Stimulated activated naive CD4-positive, alpha-beta T cell (primary cell): Measurements from ENCODE around the gene GPR139.

Experiments
- DNase-seq, 6 experiments: peaks; one replicate each; lab custom pipeline; 2025; lab: John Stamatoyannopoulos, UW

Gene GPR139

DNA sequence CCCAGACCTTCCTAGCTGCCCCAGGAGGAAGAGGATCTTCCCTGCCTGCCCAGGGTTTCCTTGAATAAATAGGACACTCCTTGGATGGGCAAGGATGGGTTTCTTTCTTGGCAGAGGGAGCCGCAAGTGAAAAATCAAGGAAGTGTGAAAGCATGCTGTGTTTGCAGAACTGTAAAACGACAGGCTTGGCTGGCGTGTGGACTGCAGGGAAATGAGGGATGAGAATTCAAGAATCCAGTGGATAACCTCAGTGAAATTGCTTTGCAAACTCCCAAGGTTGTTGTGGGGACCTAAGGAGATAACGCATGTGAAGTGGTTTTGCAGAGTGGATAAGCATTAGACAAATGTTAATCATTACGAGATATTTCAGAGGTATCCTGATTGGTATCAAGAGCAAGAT is 20.4 kb downstream of the GPR139 start:
- no peak for DNase-seq

DNA sequence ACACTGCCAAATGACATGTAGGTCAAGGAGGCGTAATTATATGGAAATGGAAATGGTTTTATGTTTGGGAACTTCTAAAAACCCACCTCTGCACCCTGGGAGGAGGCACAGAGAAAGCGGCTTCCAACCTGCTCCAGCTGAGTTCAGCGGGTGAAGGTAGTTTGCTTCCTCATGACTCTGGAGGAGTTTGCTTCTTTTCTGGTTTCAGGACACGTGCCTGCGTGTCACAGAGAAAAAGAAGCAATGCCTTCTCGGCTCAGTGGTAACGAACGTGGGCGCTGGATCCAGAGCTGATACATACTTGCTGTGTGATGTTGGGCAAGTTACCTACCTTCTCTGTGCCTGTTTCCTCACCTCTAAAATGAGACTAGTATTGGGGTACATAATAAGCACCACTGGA is 22.1 kb downstream of the GPR139 start:
- no peak for DNase-seq

DNA sequence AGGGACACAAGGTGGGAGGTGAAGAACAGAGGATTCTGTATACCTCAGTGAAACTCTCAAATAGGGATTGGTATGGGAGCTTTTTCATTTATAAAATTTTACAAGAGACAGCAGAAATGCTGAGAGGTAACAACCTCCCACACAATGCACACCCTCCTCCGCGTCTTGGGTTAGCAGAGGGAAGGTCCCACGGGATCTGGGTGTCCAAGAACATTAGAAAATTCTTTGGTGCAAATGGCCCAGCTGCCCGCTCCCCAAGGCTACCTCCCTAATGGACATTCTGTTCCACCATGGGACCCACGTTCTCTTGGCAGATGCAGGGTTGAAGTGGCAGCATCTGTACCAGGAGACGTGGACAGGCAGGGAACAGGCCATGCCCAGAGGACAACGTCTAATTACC is 22.5 kb downstream of the GPR139 start:
- DNase-seq = no peak

DNA sequence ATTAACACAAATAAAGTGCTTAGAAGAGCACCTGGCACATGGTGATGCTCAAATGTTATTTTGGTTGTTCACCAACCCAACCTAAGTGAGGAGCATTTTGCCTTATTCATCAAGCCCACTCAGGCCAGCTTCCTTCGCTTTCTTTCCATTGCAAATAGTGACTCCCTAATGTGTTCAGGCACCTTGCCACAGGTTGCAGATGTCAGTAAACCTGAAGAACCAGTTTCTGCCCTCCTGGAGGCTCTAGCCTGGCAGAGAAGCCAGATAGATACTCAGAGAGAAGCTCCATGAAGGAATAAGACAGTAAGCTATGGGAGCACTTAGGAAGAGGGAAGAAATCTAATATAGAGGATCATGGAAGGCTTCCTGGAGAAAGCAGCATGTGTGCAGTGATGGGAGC is 23.9 kb downstream of the GPR139 start:
- no peak for DNase-seq

DNA sequence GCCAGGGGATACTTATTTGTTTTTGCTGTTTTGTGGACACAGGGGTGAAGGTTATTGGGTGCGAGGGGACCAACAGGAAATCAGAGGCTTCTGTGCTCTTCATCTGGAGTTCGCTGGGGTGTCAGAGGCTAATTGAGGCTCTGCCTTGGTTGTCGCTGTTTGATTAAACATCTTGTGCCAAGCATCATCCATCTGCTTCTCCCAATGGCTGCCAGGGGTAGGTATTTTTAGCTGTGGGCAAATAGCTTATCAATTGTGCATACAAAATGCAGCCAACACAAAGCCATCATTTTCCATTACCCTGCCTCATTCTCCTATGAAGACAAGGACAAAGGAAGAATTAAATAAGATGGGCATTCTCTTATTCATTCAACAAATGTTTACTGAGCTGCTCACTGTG is 27.8 kb downstream of the GPR139 start:
- DNase-seq = no peak

DNA sequence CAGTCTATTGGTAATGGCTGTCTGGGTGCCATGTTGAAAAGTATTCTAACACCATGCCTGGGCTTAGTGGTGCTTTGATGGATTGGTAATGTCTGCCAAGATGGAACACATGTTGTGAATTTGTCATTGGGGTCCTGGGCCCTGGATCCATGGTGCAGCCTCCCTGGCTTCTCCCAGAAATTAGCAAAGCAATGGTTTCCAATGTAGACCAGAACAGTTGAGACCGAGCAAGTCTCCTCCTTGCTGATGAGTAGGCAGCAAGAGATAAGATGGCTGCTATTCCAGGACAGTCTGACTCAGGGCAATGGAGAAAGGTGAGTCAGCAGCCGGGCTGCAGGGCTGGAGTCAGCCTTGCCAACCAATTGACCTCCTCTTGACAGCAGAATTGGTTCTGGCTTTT is 30.8 kb downstream of the GPR139 start:
- no peak for DNase-seq

DNA sequence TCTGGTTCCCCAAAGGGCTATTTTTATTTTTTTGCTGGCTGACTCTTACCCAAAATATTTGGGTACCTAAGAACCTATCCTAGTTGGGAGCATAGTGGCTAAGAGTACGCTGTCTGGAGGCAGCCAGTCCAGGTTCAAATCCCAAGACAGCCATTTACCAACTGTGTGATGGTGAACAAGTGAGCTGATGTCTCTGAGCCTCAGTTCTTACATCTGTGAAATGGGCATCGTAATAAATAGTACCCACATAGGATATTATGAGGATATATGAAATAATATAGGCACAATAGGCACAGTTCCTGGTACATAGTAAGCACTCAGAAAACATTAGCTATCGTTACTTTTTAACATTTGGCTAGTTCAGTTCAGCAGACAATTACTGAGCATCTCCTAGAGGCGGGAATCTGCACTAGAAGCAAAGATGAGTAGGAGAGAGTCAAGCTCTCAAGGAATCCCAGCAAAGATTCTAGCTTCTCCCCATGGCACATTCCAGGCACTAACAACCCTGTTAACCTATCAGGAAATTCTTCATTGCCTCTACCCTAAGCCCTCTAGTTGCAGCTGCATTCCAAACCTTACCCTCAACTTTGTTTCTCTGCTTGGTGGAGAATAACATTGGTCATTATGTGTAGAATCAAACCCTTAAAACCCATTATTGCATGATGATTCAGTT is 31.6 kb downstream of the GPR139 start:
- no peak for DNase-seq

DNA sequence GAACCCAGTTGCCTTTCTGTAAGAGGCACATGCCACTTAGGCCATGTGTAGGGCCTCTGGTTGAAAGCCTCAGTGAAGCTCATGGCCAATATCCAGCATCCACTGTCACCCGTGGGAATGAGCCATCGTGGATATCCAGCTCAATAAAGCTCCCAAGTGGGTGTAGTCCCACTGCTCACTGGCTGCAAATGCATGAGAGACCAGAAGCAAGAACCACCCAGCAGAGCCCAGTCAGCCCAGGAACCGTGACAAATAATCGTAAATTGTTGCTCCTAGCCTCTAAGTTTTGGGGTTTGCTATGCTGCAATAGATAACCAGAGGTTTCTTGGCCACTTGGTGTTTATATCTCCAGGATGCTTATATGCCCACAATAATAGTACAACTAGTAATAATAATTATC is 33.7 kb downstream of the GPR139 start:
- no peak for DNase-seq

DNA sequence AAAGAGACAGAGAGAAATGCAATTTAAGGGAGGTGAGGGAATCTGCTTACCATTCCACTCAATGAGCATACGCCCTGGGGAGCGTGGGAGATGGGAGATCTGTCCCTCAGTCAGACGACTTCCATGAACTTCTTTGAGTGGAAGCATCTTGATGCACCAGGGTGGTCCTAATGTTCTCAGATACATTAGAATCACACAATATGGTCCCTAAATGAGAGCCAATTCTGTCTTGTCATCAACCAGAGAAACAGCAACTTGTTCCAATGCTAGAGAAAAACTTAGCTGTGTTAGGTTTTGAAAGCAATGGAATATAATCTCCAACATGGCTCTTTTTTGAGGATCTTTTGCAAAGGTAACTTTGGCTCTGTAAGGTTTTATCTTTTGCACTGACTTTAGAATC is 44.1 kb downstream of the GPR139 start:
- DNase-seq = no peak

DNA sequence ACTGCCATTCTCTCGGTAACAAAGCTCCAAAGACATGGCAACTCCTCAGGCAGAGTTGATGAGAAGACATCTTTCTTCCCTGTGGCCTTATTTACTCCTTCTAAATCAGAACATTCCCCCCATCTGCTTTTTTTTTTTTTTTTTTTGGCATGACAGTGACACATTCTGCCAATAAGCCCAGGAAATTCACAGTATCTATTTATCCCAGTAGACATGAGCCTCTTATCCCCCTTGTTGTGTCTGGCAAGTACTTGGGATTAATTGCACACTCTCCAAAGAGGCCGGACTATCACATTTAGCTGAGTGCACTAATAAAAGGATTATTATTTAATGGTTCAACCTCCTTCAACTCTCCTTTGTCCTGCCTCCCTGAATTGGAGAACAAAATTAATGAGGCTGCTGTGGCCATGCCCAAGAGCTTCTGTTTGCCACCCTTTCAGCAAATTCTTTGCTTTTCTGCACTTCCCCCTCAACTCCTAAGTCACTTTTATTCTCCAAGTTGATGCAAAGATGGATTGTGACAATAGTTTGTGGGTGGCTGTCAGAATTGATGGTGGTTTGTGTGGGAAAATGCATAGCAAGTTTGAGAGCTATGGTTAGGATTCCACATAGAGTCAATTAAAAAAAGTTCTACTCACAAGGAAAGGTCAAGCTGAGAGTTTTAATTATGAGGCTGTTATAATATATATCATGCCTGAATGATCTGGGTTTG is 47.2 kb downstream of the GPR139 start:
- no peak for DNase-seq

DNA sequence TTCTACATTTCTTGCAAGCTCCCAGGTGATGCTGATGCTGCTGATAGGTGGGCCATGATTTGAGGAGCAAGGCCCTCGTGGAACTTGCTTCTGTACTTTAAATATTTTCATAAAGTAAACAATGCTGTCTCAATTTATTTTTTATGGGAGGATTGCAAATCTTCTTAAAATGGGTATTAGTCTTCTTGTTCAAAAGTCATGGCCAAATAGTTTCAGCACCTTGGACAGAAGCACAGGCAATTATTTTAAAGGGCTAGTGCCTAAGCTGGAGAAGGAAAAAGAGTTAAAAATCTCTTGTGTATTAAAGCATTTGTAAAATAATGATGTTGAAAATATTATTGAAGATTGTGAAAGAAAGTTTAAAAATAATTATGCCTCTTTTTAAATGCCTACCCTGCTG is 50.5 kb downstream of the GPR139 start:
- no peak for DNase-seq

DNA sequence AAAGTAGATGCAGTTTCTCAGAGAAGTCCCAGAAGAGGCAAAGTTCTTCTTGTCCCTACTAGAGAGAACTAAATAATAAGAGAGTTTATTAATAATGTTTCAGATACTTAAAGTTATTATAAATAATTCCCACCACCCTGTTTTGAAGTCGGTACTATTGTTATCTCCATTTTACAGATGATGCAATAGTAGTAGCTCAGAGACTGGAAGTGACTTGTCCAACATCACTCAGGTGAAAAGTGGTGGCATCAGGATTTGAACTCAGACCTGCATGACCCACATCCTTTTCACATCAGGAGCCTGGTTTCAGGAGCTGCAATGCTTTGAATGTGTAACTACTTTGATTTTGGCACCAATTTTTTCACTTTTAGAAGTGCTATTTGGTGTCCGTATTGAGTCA is 52.7 kb downstream of the GPR139 start:
- DNase-seq = no peak

DNA sequence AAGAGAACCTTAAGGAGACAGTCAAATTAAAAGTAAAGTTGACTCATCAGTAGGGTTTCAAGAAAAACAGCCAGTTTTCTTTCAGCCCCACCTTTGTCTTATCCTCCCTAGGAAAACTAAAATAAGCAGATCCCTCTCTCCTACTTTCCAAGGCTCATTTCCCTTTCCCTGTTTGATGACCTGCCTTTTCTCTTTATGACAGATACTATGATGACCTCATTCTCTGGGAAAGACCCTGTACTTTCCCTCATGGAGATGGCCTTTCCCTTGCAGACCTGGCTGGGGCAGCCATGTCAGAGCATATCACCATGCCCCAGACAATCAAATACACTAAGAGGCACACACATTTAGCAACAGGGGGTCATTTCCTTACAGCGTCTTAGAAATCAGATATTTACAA is 53.6 kb downstream of the GPR139 start:
- no peak for DNase-seq

DNA sequence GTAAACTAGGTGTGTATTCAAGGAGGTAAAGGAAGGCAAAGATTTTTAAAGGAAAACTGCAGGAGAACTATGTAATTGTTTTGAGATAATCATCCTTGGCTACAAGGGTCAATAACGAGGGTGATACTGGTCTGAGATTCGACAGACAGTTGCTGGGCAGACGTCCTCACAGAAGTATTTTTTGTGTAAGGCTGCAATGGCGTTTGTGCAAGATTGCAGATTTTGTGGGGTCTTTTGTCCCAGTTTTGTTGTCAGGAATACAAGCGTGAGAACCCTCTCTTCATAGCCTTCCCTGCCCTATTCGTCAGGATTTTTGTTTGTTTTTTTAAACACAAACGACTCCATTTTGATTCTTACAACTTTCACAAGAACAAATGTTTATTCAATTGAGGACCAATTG is 57.5 kb downstream of the GPR139 start:
- no peak for DNase-seq

DNA sequence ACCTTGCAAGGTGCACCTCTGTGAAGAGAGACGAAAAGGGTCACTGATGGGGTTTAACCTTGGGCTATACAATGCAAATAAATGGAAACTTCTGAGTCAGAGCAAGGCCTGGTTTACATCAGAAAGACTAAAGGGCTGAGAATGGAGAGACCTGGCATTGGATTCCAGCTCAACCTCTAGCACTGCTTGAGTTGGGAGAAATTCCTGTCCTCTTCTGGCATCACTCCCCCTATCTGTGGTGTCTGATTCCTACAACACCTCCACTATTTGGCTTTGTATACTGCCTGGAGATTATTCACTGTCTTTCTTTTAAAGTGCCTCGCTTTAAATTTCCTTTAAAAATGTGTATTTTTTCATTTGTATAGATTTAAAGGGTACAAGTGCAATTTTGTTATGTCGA is 68.8 kb downstream of the GPR139 start:
- DNase-seq = no peak

DNA sequence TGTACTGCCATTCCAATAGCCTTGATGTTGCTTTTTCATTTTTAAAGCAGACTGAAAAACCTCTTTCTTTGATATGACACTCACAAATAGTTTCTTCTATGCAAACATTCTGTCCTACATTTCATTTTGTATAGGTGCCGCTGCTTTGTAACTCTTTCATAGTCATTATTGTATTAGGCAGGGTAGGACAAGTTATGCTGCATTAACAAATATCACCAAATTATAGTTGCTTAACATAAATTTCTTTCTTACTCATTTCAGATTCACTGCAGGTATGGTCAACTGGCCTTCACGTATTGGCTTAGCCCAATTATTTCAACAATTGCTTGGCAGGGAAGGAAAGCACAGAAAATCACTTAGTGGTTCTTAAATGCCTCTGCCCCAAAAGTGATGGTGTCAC is 70.8 kb downstream of the GPR139 start:
- no peak for DNase-seq

DNA sequence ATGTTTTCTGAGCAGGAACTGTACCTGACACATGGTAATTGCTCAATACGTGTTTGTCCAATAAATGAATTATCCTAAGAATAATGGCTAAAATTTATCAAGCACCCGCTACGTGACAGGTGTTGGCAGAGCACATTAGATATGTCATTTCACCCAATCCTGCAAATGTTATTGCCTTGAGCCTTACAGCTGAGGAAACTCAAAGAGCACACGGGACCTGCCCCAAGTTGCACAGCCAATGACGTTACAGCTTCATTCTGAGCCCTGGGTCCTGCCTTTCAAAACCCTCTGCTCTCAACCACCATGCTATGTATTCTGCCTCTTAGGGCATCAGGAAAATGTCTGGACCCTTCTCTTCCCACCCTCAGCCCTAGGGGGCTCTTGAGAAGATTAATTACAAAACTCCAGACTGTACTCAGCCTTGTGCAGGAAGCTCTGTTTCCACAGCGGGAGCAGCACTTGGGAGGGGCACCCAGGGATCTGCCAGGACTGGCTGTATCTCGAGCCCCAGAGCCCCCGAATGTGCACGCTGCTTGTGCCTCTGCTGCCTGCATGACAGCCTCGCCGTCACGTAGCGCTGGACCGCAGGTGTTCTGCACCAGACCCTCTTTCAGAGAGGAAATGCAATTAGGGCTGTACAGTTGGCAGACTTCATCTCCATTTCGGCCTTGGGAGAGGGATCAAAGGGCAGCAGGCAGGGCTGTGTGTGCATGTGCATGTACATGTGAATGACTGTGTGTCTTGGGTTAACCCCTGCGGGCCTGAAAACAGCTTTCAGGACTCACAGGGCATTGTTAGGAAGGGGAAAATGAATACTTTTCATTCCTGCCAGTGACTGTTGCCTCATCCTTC is 71.6 kb downstream of the GPR139 start:
- DNase-seq = no peak

DNA sequence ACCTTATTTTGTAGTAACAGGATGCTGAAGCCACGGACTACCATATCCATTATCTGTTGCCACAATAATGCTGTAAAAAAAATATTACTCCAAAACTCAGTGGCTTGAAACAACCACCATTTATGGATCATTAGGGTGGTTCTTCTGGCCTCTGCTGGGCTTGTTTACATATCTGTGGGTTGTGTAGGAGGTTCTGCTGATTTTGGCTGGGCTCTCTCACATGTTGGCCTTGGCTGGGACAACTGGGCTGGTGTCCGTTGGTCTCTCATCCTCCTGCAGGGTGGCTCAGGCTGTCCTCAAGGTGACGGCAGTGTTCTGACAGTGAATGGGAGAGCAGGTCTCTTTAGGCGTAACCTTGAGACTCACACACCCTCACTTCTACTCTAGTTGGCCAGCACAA is 76.0 kb downstream of the GPR139 start:
- DNase-seq = no peak

DNA sequence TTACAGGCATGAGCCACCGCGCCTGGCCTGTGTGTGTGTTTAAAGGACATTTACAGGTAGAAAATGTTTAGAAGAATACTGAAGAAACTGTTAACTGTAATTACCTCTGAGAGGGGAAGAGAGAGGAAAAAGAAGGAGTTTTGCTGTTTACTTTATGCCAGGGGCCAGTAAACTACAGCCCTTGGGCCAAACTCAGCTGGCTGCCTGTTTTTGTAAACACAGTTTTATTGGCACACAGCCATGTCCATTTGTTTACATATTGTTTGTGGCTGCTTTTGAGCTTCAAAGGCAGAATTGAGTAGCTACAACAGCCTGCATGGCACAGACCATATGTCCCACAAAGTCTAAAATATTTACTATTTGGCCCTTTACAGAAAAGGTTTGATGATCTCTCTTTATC is 76.4 kb downstream of the GPR139 start:
- no peak for DNase-seq

DNA sequence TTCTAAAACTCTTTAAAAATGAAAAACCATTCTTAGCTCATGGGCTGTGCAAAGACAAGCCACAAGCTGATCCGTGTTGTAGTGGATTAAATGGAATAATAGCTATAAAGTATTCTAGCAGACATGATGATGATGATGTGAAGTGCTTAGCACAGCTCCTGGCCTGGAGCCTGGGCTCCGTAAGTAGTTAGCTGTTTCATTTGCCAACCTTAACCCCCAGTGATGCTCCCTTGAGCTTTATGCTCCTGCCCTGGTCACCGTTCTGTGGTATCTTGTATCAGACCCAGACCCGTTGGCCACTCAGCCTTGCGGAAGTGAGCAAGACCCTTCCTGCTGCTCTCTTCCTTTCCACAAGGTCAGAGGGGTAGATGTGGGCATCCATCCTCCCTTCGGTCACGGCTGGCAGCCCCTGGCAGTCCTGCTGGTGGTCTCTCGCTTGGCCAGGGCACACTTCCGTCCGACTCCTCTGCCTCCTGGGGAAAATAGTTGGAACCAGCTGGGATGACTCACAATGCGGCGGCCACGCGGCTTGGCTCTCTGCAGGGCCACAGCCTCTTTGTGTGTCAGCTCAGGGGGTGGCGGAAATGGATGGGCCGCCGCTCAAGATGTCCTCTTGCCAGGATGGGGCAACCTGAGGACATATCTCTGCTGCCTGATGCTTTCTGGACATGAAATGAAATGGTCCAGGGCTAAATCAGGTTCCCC is 79.1 kb downstream of the GPR139 start:
- no peak for DNase-seq

DNA sequence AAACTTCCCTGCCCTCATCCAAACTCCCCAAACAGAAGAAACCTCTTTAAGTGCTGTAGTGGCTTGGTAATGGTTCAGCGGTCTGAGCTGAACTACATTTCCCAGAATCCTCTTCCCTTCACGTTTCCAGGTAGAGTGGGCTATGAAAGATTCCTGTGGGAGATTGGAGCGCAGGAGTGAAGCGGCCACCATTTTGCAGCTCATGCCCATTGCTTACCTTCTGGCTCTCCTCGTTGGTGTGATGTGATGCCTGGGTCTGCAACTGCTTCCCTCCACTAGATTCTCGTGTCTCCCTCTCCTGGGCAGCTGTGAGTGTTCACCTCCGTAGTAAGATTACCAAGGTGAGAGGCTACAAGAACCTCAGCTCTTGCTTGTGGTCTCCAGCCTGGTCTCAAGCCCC is 82.1 kb downstream of the GPR139 start:
- no peak for DNase-seq

DNA sequence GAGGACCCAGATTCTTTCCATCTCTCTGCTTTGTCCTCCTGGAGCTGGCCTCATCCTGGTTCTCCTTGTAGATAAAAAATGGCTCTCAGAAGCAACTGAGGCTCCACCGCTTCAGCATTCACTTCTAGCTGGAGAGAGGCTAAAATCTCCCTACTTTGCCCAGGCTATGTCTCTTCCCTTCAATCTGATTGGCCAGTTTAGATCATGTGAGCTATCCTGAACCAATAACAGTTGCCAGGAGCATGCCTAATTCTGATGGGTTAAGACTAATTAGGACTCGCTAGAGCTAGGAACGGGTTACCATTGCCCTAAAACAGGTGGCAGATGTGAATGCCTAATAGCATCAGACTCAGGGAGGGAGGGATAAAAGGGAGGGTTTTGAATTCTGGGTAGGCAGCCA is 89.6 kb downstream of the GPR139 start:
- no peak for DNase-seq
